Measurements from ENCODE around the gene SPINDOC. TPM values are rescaled to one million over a fixed set of nuclear protein-coding genes. Genes with fewer than 3 reads are reported as not detected.
A peak's percentile ranks its signal among the peaks of the same experiment; 100 is the strongest.

SPINDOC gene
- total RNA-seq, 1 experiment from 2014 or later, result 121 TPM

DNA sequence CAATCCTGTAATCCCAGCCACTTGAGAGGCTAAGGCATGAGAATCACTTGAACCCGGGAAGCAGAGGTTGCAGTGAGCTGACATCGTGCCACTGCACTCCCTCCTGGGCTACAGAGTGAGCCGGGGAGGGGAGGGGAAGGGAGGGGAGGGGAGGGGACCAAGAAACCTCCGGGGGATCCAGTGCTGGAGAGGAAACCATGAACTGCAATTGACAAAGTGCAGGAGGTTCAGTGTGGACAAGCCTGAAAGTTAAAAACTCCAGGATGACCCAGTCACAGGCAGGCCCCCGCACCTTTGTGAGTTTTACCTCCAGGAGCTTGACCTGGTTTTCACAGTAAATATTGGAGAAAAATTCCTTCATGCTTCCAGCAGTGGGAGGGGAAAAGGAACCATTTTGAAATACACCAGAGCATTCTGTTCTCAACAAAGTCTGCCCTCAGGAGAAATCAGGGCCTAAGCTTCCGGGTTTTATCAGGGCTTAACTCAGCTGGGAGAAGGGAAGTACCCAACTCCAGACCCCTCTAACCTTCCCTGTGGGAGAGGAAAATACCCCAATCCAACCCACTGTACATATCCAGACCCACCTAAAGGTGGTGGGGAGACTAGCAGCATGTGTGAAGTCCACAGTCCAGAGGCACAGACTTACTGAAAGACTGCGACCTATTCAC lies 29.2 kb upstream of the SPINDOC start:
- no peak overlapping the region for H4K91ac ChIP-seq (ENCODE audit: insufficient read length, low read depth, low read length)
- no peaks in the 10 kb centered on the region for H3K9me3 Mint-ChIP-seq
- no CpG with 5 or more reads among the region's 7 CpGs for WGBS (ENCODE audit: extremely low coverage, insufficient read length, low lambda C conversion rate)
- no peak overlapping the region for H3K27ac Mint-ChIP-seq
- H3K23ac ChIP-seq (ENCODE audit: insufficient read length, low read depth, low read length), result no peak overlapping the region
- H2BK15ac ChIP-seq (ENCODE audit: low read depth, low read length), result no peak overlapping the region
- no peak overlapping the region for H2AK5ac ChIP-seq (ENCODE audit: insufficient read length, low read length)
- peak; percentile 41 for DNase-seq
- no peak overlapping the region for H3K14ac ChIP-seq (ENCODE audit: insufficient read depth, low read length)
- no peaks in the 10 kb centered on the region; the same call in 1 of the 2 replicates for H3K4me1 ChIP-seq (ENCODE audit: insufficient read depth, low read length)
- no peaks in the 10 kb centered on the region; a peak in 2 of 4 replicates for H3K4me1 Mint-ChIP-seq
- no peak overlapping the region for H3K4me3 Mint-ChIP-seq
- H3K27me3 ChIP-seq (ENCODE audit: insufficient read depth, low read length), result no peaks in the 10 kb centered on the region; the same call in 1 of the 2 replicates
- no peaks in the 10 kb centered on the region for H3K79me1 ChIP-seq (ENCODE audit: insufficient read depth, low read depth, low read length, poor library complexity, severe bottlenecking)
- no peaks in the 10 kb centered on the region for H3K23me2 ChIP-seq (ENCODE audit: insufficient read length, low read depth, low read length, poor library complexity, severe bottlenecking)
- no peaks in the 10 kb centered on the region for H3K79me2 ChIP-seq (ENCODE audit: insufficient read depth, low read length)
- H2BK120ac ChIP-seq (ENCODE audit: low read depth, low read length, poor library complexity, severe bottlenecking), result peak overlapping the region; percentile 48
- no peak overlapping the region for H2BK20ac ChIP-seq (ENCODE audit: low read depth, low read length, poor library complexity, severe bottlenecking)
- H3K18ac ChIP-seq (ENCODE audit: insufficient read length, low read depth, low read length), result no peak overlapping the region
- H2AFZ ChIP-seq (ENCODE audit: low read length), result peak overlapping the region; percentile 82
- H3K4me2 ChIP-seq (ENCODE audit: insufficient read depth, insufficient read length, low read length), result no peak overlapping the region
- no peaks in the 10 kb centered on the region for H3K27me3 Mint-ChIP-seq (ENCODE audit: low read depth)
- no peak overlapping the region for H2BK5ac ChIP-seq (ENCODE audit: insufficient read length, low read length)
- H3K27ac ChIP-seq (ENCODE audit: insufficient read length, low read depth, low read length), result no peak overlapping the region
- H4K8ac ChIP-seq (replicated peaks; ENCODE audit: insufficient read length, low read depth, low read length), result no peak overlapping the region
- no peaks in the 10 kb centered on the region for H3K9me3 ChIP-seq (ENCODE audit: control insufficient read depth, low read depth, low read length)
- H3K4ac ChIP-seq (ENCODE audit: low read depth, low read length), result no peak overlapping the region
- H4K5ac ChIP-seq (ENCODE audit: insufficient read length, low read depth, low read length), result no peak overlapping the region
- H3K9ac ChIP-seq (ENCODE audit: extremely low read depth, insufficient read length, low read length), result no peak overlapping the region
- H3T11ph ChIP-seq (ENCODE audit: low read length), result no peak overlapping the region
- TF ChIP-seq, protein P1, sequence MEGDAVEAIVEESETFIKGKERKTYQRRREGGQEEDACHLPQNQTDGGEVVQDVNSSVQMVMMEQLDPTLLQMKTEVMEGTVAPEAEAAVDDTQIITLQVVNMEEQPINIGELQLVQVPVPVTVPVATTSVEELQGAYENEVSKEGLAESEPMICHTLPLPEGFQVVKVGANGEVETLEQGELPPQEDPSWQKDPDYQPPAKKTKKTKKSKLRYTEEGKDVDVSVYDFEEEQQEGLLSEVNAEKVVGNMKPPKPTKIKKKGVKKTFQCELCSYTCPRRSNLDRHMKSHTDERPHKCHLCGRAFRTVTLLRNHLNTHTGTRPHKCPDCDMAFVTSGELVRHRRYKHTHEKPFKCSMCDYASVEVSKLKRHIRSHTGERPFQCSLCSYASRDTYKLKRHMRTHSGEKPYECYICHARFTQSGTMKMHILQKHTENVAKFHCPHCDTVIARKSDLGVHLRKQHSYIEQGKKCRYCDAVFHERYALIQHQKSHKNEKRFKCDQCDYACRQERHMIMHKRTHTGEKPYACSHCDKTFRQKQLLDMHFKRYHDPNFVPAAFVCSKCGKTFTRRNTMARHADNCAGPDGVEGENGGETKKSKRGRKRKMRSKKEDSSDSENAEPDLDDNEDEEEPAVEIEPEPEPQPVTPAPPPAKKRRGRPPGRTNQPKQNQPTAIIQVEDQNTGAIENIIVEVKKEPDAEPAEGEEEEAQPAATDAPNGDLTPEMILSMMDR (conservative IDR thresholded peaks at IDR 0.05), result no peak
- no peak overlapping the region for H3K56ac ChIP-seq (ENCODE audit: insufficient read length, low read depth, low read length)
- H4K20me1 ChIP-seq (ENCODE audit: control insufficient read depth, insufficient read depth, insufficient read length), result no peaks in the 10 kb centered on the region
- H3K36me3 Mint-ChIP-seq (ENCODE audit: insufficient read depth in 1 of 3, low read depth in 3 of 3), result no peaks in the 10 kb centered on the region
- H2BK12ac ChIP-seq (ENCODE audit: insufficient read length, low read depth, low read length), result peak overlapping the region; percentile 59

All from H9 (cell line).